ENCODE results near the gene MISFA. TPM values are rescaled to one million over a fixed set of nuclear protein-coding genes. Genes with fewer than 3 reads are reported as not detected.

Gene MISFA
- total and polyA plus RNA-seq, 2 of the 4 experiments (the other 2 are of a cell fraction) = 0.38 TPM; not detected in 1

DNA sequence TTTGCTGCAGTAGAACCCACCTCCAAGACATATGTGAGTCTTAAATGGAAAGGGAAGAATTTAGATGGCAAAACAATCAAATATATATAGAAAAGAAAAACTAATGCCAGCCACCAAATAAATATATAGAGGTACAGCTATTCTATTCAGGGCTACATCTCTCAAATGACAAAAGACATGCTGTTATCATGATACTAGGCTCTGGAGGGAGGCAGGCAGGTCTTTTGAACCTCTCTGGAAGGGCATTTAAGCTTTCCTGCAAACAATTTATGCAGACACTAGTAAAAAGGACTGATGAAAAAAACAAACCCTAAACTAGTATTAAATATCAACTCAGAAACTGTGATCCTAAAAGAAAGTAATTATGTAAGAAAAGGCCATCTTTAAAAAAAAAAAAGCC lies 35.4 kb upstream of the MISFA start:
- DNase-seq (no peak), ATAC-seq (ENCODE audit: low read depth) (no peak)
- Histone ChIP-seq H3K27me3 (ENCODE audit: control insufficient read depth, insufficient read depth, low read length) (no peaks in the 10 kb centered on the region), H2BK120ac (ENCODE audit: low read depth, low read length) (no peak overlapping the region), H2BK20ac (ENCODE audit: low read depth, low read length) (no peak overlapping the region), H3K4me1 (ENCODE audit: control insufficient read depth, insufficient read depth, low read length) (peaks cover 4% of the 10 kb centered on the region; the same call in 1 of the 2 replicates), H3K23ac (ENCODE audit: low read depth, low read length) (no peak overlapping the region), H3K14ac (replicated peaks; ENCODE audit: low read depth, low read length) (no peak overlapping the region), H2AFZ (replicated peaks; ENCODE audit: low read length, poor library complexity) (no peak overlapping the region), H2BK5ac (ENCODE audit: low read depth, low read length, poor library complexity, severe bottlenecking) (no peak overlapping the region), H4K20me1 (ENCODE audit: insufficient read depth, low read length) (no peaks in the 10 kb centered on the region), H3K4ac (ENCODE audit: low read depth, low read length) (no peak overlapping the region), H3K4me2 (ENCODE audit: low read depth, low read length) (no peak overlapping the region), H4K5ac (ENCODE audit: low read depth, low read length) (no peak overlapping the region), H3K79me1 (ENCODE audit: low read depth in 1 of 2, low read length in 2 of 2) (peaks cover 0 to 8% of the 10 kb centered on the region in 2 experiments; a peak in 3 of 4 replicates), H4K91ac (ENCODE audit: insufficient read depth, low read depth, low read length) (no peak overlapping the region), H2BK15ac (ENCODE audit: low read depth, low read length) (no peak overlapping the region), H4K8ac (ENCODE audit: low read depth in 2 of 2, low read length in 2 of 2) (no peak overlapping the region), H2AK5ac (ENCODE audit: low read depth, low read length) (no peak overlapping the region), H3K4me3 (ENCODE audit: insufficient read depth, low read depth, low read length) (no peak overlapping the region), H2AK9ac (replicated peaks; ENCODE audit: low read depth, low read length, poor library complexity) (no peak overlapping the region), H3K36me3 (ENCODE audit: control insufficient read depth, insufficient read depth, low read length) (peaks cover 18% of the 10 kb centered on the region), H3K9me3 (ENCODE audit: control insufficient read depth, insufficient read depth, low read length) (no peaks in the 10 kb centered on the region), H3K9ac (ENCODE audit: low read depth, low read length) (no peak overlapping the region), H3K27ac (ENCODE audit: insufficient read depth, low read length) (no peak overlapping the region), H3K9me1 (ENCODE audit: insufficient read depth, low read length) (no peaks in the 10 kb centered on the region), H3K56ac (ENCODE audit: extremely low read depth, insufficient read depth, low read length) (no peak overlapping the region), H3K18ac (ENCODE audit: low read depth, low read length) (no peak overlapping the region)
- TF ChIP-seq, protein P1, sequence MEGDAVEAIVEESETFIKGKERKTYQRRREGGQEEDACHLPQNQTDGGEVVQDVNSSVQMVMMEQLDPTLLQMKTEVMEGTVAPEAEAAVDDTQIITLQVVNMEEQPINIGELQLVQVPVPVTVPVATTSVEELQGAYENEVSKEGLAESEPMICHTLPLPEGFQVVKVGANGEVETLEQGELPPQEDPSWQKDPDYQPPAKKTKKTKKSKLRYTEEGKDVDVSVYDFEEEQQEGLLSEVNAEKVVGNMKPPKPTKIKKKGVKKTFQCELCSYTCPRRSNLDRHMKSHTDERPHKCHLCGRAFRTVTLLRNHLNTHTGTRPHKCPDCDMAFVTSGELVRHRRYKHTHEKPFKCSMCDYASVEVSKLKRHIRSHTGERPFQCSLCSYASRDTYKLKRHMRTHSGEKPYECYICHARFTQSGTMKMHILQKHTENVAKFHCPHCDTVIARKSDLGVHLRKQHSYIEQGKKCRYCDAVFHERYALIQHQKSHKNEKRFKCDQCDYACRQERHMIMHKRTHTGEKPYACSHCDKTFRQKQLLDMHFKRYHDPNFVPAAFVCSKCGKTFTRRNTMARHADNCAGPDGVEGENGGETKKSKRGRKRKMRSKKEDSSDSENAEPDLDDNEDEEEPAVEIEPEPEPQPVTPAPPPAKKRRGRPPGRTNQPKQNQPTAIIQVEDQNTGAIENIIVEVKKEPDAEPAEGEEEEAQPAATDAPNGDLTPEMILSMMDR (conservative IDR thresholded peaks at IDR 0.05; ENCODE audit: low read depth, low read length) = no peak
- TF ChIP-seq CHD1 (IDR thresholded peaks at IDR 0.05; ENCODE audit: low read depth, low read length) (no peak), MAZ (IDR thresholded peaks at IDR 0.05; ENCODE audit: borderline replicate concordance, low read depth, low read length) (no peak), SMC3 (IDR thresholded peaks at IDR 0.05; ENCODE audit: low read depth, low read length) (no peak), CEBPB (IDR thresholded peaks at IDR 0.05; ENCODE audit: low read depth, low read length) (no peak), NFE2L2 (IDR thresholded peaks at IDR 0.05; ENCODE audit: low read depth, low read length) (no peak), RFX5 (IDR thresholded peaks at IDR 0.05; ENCODE audit: low read depth, low read length) (no peak), BHLHE40 (IDR thresholded peaks at IDR 0.05; ENCODE audit: low read depth, low read length) (no peak), MXI1 (IDR thresholded peaks at IDR 0.05; ENCODE audit: borderline replicate concordance, low read depth, low read length) (no peak), RCOR1 (IDR thresholded peaks at IDR 0.05; ENCODE audit: insufficient replicate concordance, low read length) (no peak), MAFK (IDR thresholded peaks at IDR 0.05; ENCODE audit: low read depth, low read length) (no peak), POLR2A (IDR thresholded peaks at IDR 0.05; ENCODE audit: low read depth, low read length) (no peak), RAD21 (IDR thresholded peaks at IDR 0.05; ENCODE audit: low read length) (no peak), FOS (IDR thresholded peaks at IDR 0.05; ENCODE audit: low read depth, low read length) (no peak)
- TF ChIP-seq, protein P2, sequence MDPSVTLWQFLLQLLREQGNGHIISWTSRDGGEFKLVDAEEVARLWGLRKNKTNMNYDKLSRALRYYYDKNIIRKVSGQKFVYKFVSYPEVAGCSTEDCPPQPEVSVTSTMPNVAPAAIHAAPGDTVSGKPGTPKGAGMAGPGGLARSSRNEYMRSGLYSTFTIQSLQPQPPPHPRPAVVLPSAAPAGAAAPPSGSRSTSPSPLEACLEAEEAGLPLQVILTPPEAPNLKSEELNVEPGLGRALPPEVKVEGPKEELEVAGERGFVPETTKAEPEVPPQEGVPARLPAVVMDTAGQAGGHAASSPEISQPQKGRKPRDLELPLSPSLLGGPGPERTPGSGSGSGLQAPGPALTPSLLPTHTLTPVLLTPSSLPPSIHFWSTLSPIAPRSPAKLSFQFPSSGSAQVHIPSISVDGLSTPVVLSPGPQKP (IDR thresholded peaks at IDR 0.05; ENCODE audit: borderline replicate concordance, low read depth, low read length) = no peak
- TF ChIP-seq, protein P3, sequence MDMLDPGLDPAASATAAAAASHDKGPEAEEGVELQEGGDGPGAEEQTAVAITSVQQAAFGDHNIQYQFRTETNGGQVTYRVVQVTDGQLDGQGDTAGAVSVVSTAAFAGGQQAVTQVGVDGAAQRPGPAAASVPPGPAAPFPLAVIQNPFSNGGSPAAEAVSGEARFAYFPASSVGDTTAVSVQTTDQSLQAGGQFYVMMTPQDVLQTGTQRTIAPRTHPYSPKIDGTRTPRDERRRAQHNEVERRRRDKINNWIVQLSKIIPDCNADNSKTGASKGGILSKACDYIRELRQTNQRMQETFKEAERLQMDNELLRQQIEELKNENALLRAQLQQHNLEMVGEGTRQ (IDR thresholded peaks at IDR 0.05; ENCODE audit: low read depth, low read length) = no peak
- in situ Hi-C loops (cut with MboI; ENCODE audit: low sequenced_read_pairs) = no loop called here
- no TSS peak for BruUV-seq (replicated peaks)
- POLR2A ChIA-PET (ENCODE audit: unreplicated experiment) = interaction anchor here (0.7 kb wide), 1 partner anchor 14 kb away, joined by 4 read pairs; no protein-coding TSS in a partner anchor
- intact Hi-C loops (cut with micrococcal nuclease) = no loop called here
- dilution Hi-C loops (cut with HindIII; ENCODE audit: low sequenced_read_pairs, unreplicated experiment) = no loop called here
- CTCF ChIA-PET = interaction anchor here (0.6 kb wide), 2 partner anchors 39 to 92 kb away, joined by 4 to 8 read pairs; no protein-coding TSS in a partner anchor
